Fibroblast of lung (primary cell): ENCODE results near the gene PFDN6. TPM values are rescaled to one million over a fixed set of nuclear protein-coding genes. Genes with fewer than 3 reads are reported as not detected.

Experiments used
- DNase-seq, 2 donors: peaks; one replicate each; pipeline versions ENCODE4 v3.0.0 to v3.0.0-alpha.2; 2010; ENCODE audit warnings: low read depth in 2 of 2
- H2AFZ ChIP-seq: 2 replicates; pipeline ENCODE4 v1.5.1; 2012; ENCODE audit warnings: low read length, control low read depth, inconsistent platforms
- H3K27ac ChIP-seq: 2 replicates; pipeline ENCODE4 v1.5.1; 2011; ENCODE audit warnings: low read length, control low read depth; ENCODE audit not compliant: insufficient read depth
- H3K27me3 ChIP-seq: 2 replicates; pipeline ENCODE4 v1.5.1; 2011; ENCODE audit warnings: mild to moderate bottlenecking, low read length; ENCODE audit not compliant: control insufficient read depth, insufficient read depth
- H3K36me3 ChIP-seq: 2 replicates; pipeline ENCODE4 v1.5.1; 2011; ENCODE audit warnings: low read length; ENCODE audit not compliant: control insufficient read depth, insufficient read depth
- H3K4me1 ChIP-seq: 2 replicates; pipeline ENCODE4 v1.5.1; 2011; ENCODE audit warnings: low read length; ENCODE audit not compliant: control insufficient read depth, insufficient read depth; ENCODE audit errors: extremely low read depth
- H3K4me2 ChIP-seq: 2 replicates; pipeline ENCODE4 v1.5.1; 2011; ENCODE audit warnings: low read length, control low read depth; ENCODE audit not compliant: insufficient read depth; ENCODE audit errors: extremely low read depth
- H3K4me3 ChIP-seq, 4 experiments: fragments of 200-600 bp in 1 of 4; sonication (generic) in 1 of 4; replicated peaks in 1 of 4; 2 replicates each; pipeline ENCODE4 v1.5.1; 2011 to 2016; ENCODE audit warnings: low read length in 4 of 4, low read depth in 3 of 4, mild to moderate bottlenecking in 3 of 4, control low read depth in 2 of 4, inconsistent platforms in 1 of 4, mixed read lengths in 1 of 4; ENCODE audit not compliant: insufficient read depth in 1 of 4; ENCODE audit errors: control extremely low read depth in 1 of 4
- H3K79me2 ChIP-seq: 2 replicates; pipeline ENCODE4 v1.5.1; 2012; ENCODE audit warnings: mild to moderate bottlenecking, low read length, inconsistent platforms; ENCODE audit not compliant: control insufficient read depth, insufficient read depth
- H3K9ac ChIP-seq: 2 replicates; pipeline ENCODE4 v1.5.1; 2011; ENCODE audit warnings: mild to moderate bottlenecking, low read length, control low read depth; ENCODE audit not compliant: insufficient read depth
- H3K9me3 ChIP-seq: 2 replicates; pipeline ENCODE4 v1.5.1; 2012; ENCODE audit warnings: low read depth, low read length; ENCODE audit not compliant: control insufficient read depth, insufficient read depth
- H4K20me1 ChIP-seq: 2 replicates; pipeline ENCODE4 v1.5.1; 2011; ENCODE audit warnings: low read length; ENCODE audit not compliant: control insufficient read depth, insufficient read depth; ENCODE audit errors: extremely low read depth
- CTCF ChIP-seq, 2 donors: IDR thresholded peaks in 1 of 2; conservative IDR thresholded peaks in 1 of 2; 1 replicate in 1 of 2; 2 replicates in 1 of 2; pipeline ENCODE4 v1.5.1; 2011 to 2012; ENCODE audit warnings: low read length in 2 of 2, control low read depth in 1 of 2, inconsistent platforms in 1 of 2, low read depth in 1 of 2, mild to moderate bottlenecking in 1 of 2
- EZH2 ChIP-seq: IDR thresholded peaks from 2 replicates; pipeline ENCODE4 v1.5.1; 2012; ENCODE audit warnings: low read length, control low read depth, mild to moderate bottlenecking; ENCODE audit errors: missing control alignments
- polyA plus RNA-seq, 2 donors: library from polyadenylated mRNA; depleted of rRNA in 1 of 2; stranded (reverse) in 1 of 2; unstranded in 1 of 2; fragments of >200 nt; gene quantifications; 2 replicates each; pipeline ENCODE4 v1.2.1, GENCODE V29; 2011 to 2012; ENCODE audit warnings: missing spikeins in 1 of 2
- total RNA-seq: library from RNA; depleted of rRNA; stranded (reverse); fragments of >200 nt; gene quantifications from 2 replicates; pipeline ENCODE4 v1.2.1, GENCODE V29; 2014

The PFDN6 gene
- total and polyA plus RNA-seq, 2 donors (not counting 1 experiment from before 2014, with no cell fraction given): 39.8 to 46.7 TPM

GRCh38 chr6:33339193-33339592 is 49.8 kb downstream of the PFDN6 start:
- no peaks in the 10 kb centered on the region for H3K9me3 ChIP-seq
- TF ChIP-seq EZH2: no peak
- TF ChIP-seq CTCF (conservative IDR thresholded peaks at IDR 0.05 in 1 of 2, IDR thresholded peaks at IDR 0.05 in 1 of 2; ENCODE audit: low read depth in 1 of 2, low read length in 2 of 2): no peak
- H4K20me1 ChIP-seq: no peaks in the 10 kb centered on the region
- H3K36me3 ChIP-seq: no peaks in the 10 kb centered on the region
- H3K4me2 ChIP-seq: no peak overlapping the region
- no peak overlapping the region for H3K27ac ChIP-seq
- no peak overlapping the region for H3K4me3 ChIP-seq
- no peak overlapping the region for H2AFZ ChIP-seq
- H3K9ac ChIP-seq: no peak overlapping the region
- no peaks in the 10 kb centered on the region for H3K79me2 ChIP-seq
- no peaks in the 10 kb centered on the region for H3K4me1 ChIP-seq
- no peak for DNase-seq
- no peaks in the 10 kb centered on the region for H3K27me3 ChIP-seq

Other genes with a start within 250 kb of the PFDN6 start
- 1.0 and 1.5 TPM in 2 replicates for gene HLA-DPA1, start 216.0 kb upstream of the PFDN6 start, total RNA-seq
- 3.3 and 9.1 TPM in 2 replicates for gene HLA-DPA1, start 216.0 kb upstream of the PFDN6 start, polyA plus RNA-seq
- 1.3 and 5.4 TPM in 2 replicates for gene HLA-DPB1, start 213.6 kb upstream of the PFDN6 start, total RNA-seq
- 11.0 and 11.5 TPM in 2 replicates for gene HLA-DPB1, start 213.6 kb upstream of the PFDN6 start, polyA plus RNA-seq
- 0.17 and 0.26 TPM in 2 replicates for gene COL11A2, start 97.1 kb upstream of the PFDN6 start, total RNA-seq
- 0.06 and 0.17 TPM in 2 replicates for gene COL11A2, start 97.1 kb upstream of the PFDN6 start, polyA plus RNA-seq
- gene RXRB, start 88.9 kb upstream of the PFDN6 start, total RNA-seq: 20.0 and 25.9 TPM in 2 replicates
- gene RXRB, start 88.9 kb upstream of the PFDN6 start, polyA plus RNA-seq: 33.1 and 34.0 TPM in 2 replicates
- gene SLC39A7, start 88.7 kb upstream of the PFDN6 start, total RNA-seq: 89.9 and 112 TPM in 2 replicates
- gene SLC39A7, start 88.7 kb upstream of the PFDN6 start, polyA plus RNA-seq: 121 and 160 TPM in 2 replicates
- gene HSD17B8, start 84.9 kb upstream of the PFDN6 start, total RNA-seq: 11.0 and 11.4 TPM in 2 replicates
- 4.9 and 5.9 TPM in 2 replicates for gene HSD17B8, start 84.9 kb upstream of the PFDN6 start, polyA plus RNA-seq
- 30.6 and 33.1 TPM in 2 replicates for gene RING1, start 81.1 kb upstream of the PFDN6 start, total RNA-seq
- 24.7 and 27.3 TPM in 2 replicates for gene RING1, start 81.1 kb upstream of the PFDN6 start, polyA plus RNA-seq
- 33.4 and 44.9 TPM in 2 replicates for gene VPS52, start 17.7 kb upstream of the PFDN6 start, total RNA-seq
- gene VPS52, start 17.7 kb upstream of the PFDN6 start, polyA plus RNA-seq: 53.2 and 75.6 TPM in 2 replicates
- 4,034 and 6,125 TPM in 2 replicates for gene RPS18, start 17.5 kb upstream of the PFDN6 start, total RNA-seq
- gene RPS18, start 17.5 kb upstream of the PFDN6 start, polyA plus RNA-seq: 4,559 and 4,995 TPM in 2 replicates
- gene B3GALT4, start 12.5 kb upstream of the PFDN6 start, total RNA-seq: 5.1 and 11.1 TPM in 2 replicates
- 1.6 and 2.3 TPM in 2 replicates for gene B3GALT4, start 12.5 kb upstream of the PFDN6 start, polyA plus RNA-seq
- 55.2 and 67.3 TPM in 2 replicates for gene WDR46, start 362 bp upstream of the PFDN6 start, total RNA-seq
- gene WDR46, start 362 bp upstream of the PFDN6 start, polyA plus RNA-seq: 31.1 and 45.0 TPM in 2 replicates
- 22.1 and 22.8 TPM in 2 replicates for gene RGL2, start 9.3 kb downstream of the PFDN6 start, total RNA-seq
- gene RGL2, start 9.3 kb downstream of the PFDN6 start, polyA plus RNA-seq: 17.4 and 20.5 TPM in 2 replicates
- gene TAPBP, start 24.5 kb downstream of the PFDN6 start, total RNA-seq: 38.8 and 56.0 TPM in 2 replicates
- 50.3 and 55.4 TPM in 2 replicates for gene TAPBP, start 24.5 kb downstream of the PFDN6 start, polyA plus RNA-seq
- gene ZBTB22, start 28.1 kb downstream of the PFDN6 start, total RNA-seq: 23.6 and 31.2 TPM in 2 replicates
- gene ZBTB22, start 28.1 kb downstream of the PFDN6 start, polyA plus RNA-seq: 8.0 and 8.9 TPM in 2 replicates
- gene DAXX, start 33.4 kb downstream of the PFDN6 start, total RNA-seq: 32.4 and 66.4 TPM in 2 replicates
- 32.4 and 58.4 TPM in 2 replicates for gene DAXX, start 33.4 kb downstream of the PFDN6 start, polyA plus RNA-seq
- gene KIFC1, start 102.2 kb downstream of the PFDN6 start, total RNA-seq: 0.51 and 5.3 TPM in 2 replicates
- 8.0 and 36.6 TPM in 2 replicates for gene KIFC1, start 102.2 kb downstream of the PFDN6 start, polyA plus RNA-seq
- 24.4 and 28.9 TPM in 2 replicates for gene PHF1, start 121.4 kb downstream of the PFDN6 start, total RNA-seq
- 29.6 and 32.9 TPM in 2 replicates for gene PHF1, start 121.4 kb downstream of the PFDN6 start, polyA plus RNA-seq
- gene CUTA, start 128.5 kb downstream of the PFDN6 start, total RNA-seq: 105 and 127 TPM in 2 replicates
- 264 and 347 TPM in 2 replicates for gene CUTA, start 128.5 kb downstream of the PFDN6 start, polyA plus RNA-seq
- gene SYNGAP1, start 130.5 kb downstream of the PFDN6 start, total RNA-seq: 4.6 and 7.3 TPM in 2 replicates
- gene SYNGAP1, start 130.5 kb downstream of the PFDN6 start, polyA plus RNA-seq: 3.6 and 5.9 TPM in 2 replicates
- gene ZBTB9, start 165.0 kb downstream of the PFDN6 start, total RNA-seq: 4.1 and 4.9 TPM in 2 replicates
- gene ZBTB9, start 165.0 kb downstream of the PFDN6 start, polyA plus RNA-seq: 5.2 and 6.7 TPM in 2 replicates